Measurements from ENCODE around the gene NPPA.

GRCh38 chr1:11878081-11878890 lies 30.7 kb upstream of the NPPA start:
- TF ChIP-seq SIN3A (IDR thresholded peaks at IDR 0.05; ENCODE audit: borderline replicate concordance, low read depth, low read length) (no peak), RFX5 (IDR thresholded peaks at IDR 0.05; ENCODE audit: low read length) (no peak), CTCF (IDR thresholded peaks at IDR 0.05) (no peak), POLR2AphosphoS5 (IDR thresholded peaks at IDR 0.05; ENCODE audit: low read depth, low read length) (no peak), GABPA (IDR thresholded peaks at IDR 0.05; ENCODE audit: low read depth) (no peak), TCF12 (IDR thresholded peaks at IDR 0.05) (no peak), EP300 (IDR thresholded peaks at IDR 0.05; ENCODE audit: borderline replicate concordance in 1 of 2, low read depth in 1 of 2, low read length in 1 of 2) (no peak), TEAD4 (IDR thresholded peaks at IDR 0.05; ENCODE audit: borderline replicate concordance, insufficient read depth) (no peak), TAF1 (IDR thresholded peaks at IDR 0.05; ENCODE audit: borderline replicate concordance, low read depth, low read length) (no peak), RCOR1 (IDR thresholded peaks at IDR 0.05; ENCODE audit: low read length) (no peak)

Data from SK-N-SH (cell line).